ENCODE data around the gene TPCN1.

TPCN1 gene

DNA sequence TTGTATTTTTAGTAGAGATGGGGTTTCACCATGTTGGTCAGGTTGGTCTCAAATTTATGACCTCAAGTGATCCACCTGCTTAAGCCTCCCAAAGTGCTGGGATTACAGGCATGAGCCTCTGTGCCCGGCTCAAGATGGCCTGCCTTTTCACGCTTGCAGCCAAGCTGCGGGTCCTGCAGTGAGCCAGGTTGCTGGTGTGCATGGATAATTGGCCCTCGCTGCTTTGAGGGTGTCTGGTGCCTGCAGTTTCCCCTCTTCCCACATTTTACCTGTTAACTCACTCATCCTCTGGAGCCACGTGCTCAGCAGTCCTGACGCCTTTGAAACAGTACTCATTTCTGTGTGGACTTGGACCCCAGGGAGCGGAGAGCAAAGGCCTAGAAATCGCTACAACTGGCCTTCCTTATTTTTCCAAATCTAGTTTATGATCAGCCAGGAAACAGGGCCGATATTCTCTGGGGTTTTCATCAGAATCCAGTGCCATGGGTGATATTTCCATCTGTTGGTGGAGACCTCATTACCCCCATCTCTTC, 42.2 kb downstream of the TPCN1 start:
- no peak for DNase-seq

DNA sequence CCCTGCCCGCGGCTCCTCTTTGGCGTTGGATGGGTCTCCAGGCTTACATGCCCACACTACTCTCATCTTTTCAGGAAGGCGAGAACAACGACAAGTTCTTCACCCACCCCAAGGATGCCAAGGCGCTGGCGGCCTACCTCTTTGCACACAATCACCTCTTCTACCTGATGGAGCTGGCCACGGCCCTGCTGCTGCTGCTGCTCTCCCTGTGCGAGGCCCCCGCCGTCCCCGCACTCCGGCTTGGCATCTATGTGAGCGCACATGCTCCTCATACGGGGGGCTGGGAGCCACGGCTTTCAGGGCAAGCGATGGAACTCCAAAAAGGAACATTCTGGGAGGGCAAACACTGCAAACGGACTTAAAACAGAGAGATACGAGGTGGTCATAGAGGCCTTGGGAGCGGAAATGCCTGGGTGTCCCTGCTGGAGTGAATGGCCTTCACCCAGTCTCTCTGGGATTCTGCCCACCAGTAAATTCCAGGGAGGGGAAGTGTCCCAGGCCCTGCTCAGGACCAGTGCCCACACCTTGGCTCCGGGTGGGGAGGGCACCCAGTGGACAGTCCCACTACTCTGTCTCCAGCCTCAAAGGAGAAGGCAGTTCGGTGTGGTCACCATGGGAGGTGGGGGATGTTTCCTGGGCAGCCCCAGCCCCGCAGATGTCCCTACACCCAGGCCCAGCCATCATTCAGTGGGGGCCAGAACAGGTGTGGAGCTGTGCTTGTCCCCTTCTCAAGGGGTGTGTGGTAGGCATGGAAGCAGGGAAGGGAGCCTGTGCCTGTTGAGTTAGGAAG, 45.0 kb downstream of the TPCN1 start:
- no peak for DNase-seq

- no peak for DNase-seq
Measured at GRCh38 chr12:113267621-113268020, 46.4 kb downstream of the TPCN1 start.

GRCh38 chr12:113268136-113268535, 46.9 kb downstream of the TPCN1 start:
- no peak for DNase-seq

- no peak for DNase-seq
Measured at GRCh38 chr12:113268621-113269020, 47.4 kb downstream of the TPCN1 start.

GRCh38 chr12:113269257-113269943, 48.1 kb downstream of the TPCN1 start:
- no peak for DNase-seq

DNA sequence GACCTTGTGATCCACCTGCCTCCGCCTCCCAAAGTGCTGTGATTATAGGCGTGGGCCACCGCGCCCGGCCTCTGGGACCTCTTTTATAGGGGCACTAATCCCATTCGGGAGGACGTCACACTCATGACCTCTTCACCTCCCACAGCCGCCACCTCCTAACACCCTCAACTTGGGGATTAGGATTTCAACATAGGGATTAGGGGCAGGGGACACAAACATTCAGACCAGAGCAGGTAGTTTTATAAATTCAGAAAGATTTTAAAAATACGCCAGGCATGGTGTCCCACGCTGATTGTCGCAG, 49.4 kb downstream of the TPCN1 start:
- no peak for DNase-seq

GRCh38 chr12:113271466-113271852, 50.2 kb downstream of the TPCN1 start:
- no peak for DNase-seq

- DNase-seq: peak; percentile 42 to 51
Measured at GRCh38 chr12:113271853-113272561, 50.7 kb downstream of the TPCN1 start.

DNA sequence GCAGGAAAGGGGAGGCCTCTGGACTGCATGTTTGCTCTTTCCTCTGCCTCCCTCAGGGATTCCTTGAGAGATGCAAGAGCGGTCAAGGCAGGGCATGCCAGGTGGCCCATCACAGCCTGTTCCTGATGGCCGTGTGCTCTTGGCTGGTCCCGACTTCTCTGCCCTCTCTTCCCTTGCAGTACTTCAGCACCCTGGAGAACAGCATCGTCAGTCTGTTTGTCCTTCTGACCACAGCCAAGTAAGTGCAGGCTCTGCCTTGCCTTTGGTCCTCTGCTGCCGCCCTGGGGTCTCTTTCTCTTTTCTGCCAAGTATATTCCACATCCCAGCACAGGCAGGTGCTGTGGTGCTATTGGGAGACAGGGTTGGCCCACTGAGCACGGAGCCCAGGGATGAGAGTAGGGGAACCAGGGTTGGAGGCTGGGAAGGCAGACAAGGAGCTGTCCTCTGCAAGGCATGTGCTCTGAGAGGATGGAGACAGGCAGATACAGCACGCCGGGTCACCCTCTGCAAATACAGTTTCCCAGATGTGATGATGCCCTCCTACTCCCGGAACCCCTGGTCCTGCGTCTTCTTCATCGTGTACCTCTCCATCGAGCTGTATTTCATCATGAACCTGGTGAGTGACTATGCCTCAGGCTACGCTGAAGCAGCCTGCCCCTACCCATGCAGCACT, 51.9 kb downstream of the TPCN1 start:
- no peak for DNase-seq

GRCh38 chr12:113274848-113275247, 53.6 kb downstream of the TPCN1 start:
- DNase-seq: no peak

- no peak for DNase-seq
Measured at GRCh38 chr12:113276306-113276705, 55.0 kb downstream of the TPCN1 start.

DNA sequence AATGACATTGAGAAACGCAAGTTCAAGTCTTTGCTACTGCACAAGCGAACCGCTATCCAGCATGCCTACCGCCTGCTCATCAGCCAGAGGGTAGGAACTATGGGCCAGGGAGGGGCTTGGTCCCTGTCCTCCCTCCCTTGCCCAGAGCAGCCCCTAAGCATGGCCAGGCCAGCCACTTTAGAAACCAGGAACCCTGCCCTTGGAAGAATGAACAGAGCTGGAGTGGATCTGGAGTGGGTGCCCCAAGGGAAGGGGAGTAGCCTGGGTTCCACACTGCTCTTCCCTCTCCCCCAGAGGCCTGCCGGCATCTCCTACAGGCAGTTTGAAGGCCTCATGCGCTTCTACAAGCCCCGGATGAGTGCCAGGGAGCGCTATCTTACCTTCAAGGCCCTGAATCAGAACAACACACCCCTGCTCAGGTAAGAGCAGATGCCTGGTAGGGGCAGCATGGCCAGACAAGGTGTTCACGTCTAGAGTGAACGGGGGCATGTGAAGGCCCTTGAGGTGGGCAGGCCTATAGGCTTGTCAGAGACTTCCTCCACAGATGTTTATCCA, 55.8 kb downstream of the TPCN1 start:
- DNase-seq: no peak

DNA sequence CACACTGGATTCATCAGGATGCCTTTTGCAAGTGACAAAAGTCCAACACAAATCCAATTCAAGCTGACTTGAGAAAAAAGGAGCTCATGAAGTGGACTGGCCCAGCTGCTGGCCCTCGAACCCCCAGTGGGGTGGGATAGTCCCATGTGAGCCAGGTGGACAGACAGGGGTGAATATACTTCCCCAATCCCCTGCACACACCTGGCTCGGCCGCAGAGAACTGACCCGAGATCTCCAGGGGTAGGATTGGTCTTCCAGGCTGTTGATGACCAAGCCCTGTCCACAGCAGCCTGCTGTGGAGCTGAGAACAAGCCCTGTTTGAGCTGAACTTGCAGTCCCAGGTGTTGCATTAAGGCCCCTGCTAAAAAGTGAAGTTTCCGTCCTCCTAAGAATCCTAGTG, 56.2 kb downstream of the TPCN1 start:
- DNase-seq: no peak

DNA sequence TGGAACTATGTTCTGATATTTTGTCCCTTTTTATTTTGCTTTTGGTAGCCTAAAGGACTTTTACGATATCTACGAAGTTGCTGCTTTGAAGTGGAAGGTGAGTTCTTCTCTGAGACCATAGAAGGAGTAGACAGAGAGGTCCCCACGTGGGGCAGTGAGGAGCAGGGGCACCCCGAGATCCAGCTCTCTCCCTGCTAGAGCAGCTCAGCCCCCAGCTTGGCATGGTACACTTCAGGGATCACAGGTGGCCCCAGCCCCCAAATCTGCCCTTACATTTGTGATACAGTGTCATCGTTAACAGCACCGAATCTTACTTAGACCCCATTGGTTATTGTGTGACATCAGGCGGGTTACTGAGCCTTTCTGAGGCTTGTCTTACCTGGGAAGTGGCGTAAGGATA, 56.9 kb downstream of the TPCN1 start:
- DNase-seq: no peak

- DNase-seq: no peak
Measured at GRCh38 chr12:113278633-113279032, 57.4 kb downstream of the TPCN1 start.

DNA sequence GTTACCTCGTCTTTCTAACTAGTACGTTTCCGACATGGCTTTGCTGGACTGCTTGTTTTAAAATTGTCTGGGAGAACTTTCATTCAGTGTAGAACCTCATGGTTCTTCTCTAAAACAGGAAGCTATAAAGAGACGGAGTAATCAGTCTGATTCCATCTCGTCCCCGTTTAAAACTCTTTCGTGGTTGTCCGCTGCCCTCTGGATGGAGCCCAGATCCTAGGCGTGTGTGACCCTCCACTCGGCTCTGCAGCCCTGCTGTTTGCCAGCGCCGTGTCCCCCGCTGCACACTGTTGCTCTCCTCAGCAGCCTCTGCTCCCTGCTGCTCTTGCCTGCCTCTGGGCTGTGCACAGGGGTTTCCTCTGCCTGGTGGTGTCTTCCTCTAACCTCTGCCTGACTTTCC, 63.5 kb downstream of the TPCN1 start:
- no peak for DNase-seq

DNA sequence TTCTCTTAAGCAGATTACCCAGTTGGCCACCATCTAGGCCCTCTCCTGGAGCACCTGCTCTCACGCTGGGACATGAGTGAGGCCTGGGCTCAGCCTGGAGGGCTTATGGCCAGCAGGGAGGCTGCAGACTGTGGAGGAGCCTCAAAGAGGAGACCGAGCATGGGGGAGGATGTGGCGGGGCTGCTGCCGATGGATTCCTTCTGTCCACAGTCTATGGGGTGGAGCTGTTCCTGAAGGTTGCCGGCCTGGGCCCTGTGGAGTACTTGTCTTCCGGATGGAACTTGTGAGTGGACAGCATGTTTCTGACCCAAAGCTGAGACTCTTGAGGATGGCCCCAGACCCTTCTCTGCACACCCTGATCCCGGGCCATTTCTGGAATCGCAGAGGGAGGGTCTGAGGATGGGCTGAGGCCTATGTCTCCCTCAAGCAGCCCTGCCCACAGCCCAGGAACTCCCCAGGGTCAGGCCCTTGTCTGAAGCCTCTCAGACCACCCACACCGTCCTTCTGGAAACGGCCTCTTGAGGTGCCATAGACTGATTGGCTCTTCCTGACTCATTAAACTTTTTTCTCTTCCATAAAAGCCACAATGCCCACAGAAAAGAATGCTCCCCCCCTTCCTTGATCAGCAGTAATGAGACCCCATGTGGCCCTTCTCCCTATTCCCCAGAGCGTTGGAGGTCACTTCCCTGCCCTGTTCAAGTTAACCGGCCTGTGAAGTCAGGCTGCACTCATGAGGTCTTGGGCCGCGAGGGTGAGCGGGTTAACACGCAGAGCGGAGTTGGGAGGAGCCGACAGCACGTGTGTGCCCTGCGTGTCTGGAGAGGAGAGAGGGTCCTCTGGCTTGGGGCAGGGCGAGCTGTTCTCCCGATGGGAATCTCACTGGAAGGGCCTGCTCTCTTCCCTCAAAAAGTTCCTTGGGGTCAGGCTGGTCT, 64.7 kb downstream of the TPCN1 start:
- no peak for DNase-seq

DNA sequence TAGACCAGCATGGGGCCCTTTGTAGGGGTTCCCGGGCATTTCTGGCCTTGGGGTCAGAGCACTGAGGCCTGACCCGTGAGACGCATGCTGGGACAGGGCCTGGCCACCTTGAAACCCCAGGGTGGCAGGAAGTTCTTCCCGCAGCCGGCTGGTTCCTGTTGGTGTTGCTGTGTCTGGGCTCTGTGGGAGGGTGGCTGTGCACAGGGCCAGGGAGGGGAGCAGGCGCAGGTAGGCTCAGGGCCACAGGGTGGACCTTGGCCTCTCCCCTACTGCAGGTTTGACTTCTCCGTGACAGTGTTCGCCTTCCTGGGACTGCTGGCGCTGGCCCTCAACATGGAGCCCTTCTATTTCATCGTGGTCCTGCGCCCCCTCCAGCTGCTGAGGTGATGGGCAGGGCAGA, 65.4 kb downstream of the TPCN1 start:
- DNase-seq: no peak

DNA sequence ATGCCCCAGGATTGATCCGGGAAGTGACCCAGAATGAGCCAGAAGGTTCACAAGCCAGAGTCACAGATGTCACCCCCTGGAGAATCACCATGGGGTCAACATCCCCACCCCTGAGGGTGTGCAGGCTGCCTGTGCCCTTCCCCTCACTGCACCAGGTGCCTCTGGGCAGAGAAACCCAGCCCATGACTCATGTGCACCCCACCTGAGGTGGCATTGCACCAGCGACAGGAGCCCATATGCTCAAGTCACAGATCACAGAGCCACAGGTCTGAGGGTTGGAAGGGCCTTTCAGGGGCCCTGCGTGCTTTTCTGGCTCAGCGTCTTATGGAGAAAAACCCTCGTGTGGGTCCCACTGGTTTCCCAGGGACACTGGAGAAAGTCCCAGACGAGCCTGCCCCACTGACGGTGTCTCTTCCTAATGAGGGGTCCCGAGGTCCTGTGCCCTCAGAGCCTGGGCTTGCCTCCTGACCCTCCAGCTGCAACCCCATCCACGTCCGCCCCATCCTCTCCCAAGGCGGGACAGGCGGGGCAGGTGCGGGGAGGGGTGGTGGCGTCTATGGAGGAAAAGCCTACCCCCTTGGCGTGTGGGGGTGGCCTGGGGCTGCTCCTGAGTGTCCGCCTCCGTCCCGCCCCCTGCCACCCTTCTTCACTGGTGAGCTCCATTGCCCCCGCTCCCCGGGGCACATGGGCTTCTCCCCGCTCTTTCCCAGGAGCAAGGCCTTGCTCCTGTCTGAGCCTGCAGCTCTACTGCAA, 66.1 kb downstream of the TPCN1 start:
- no peak for DNase-seq

- no peak for DNase-seq
Measured at GRCh38 chr12:113287899-113288282, 66.6 kb downstream of the TPCN1 start.

All from activated CD4-positive, alpha-beta T cell treated with anti-CD3 and anti-CD28 coated beads, Interleukin-2, amount 50 U/mL, for 48 hours (primary cell).